Measurements from ENCODE around the gene KIF18B. TPM values are rescaled to one million over a fixed set of nuclear protein-coding genes. Genes with fewer than 3 reads are reported as not detected.

Gene KIF18B
- total RNA-seq, 6 experiments from 2014 or later: 0.20 to 0.99 (median 0.35) TPM

GRCh38 chr17:44877121-44877520, 70.5 kb downstream of the KIF18B start:
- Histone ChIP-seq H3K27me3 (no peaks in the 10 kb centered on the region), H3K4me1 (no peaks in the 10 kb centered on the region), H3K36me3 (peaks cover under 1 to 82% (median 26%) of the 10 kb centered on the region in 4 donors), H3K4me3 (no peak overlapping the region), H3K27ac (no peak overlapping the region), H3K9me3 (no peaks in the 10 kb centered on the region)
- DNase-seq (no peak), ATAC-seq (no peak)
- intact Hi-C loops (cut with DNase I): no loop called here
- 82% methylated on average over 5 of the region's 5 CpGs for WGBS (ENCODE audit: insufficient coverage, low coverage, low lambda C conversion rate, missing lambda C conversion rate)
- TF ChIP-seq POLR2A (IDR thresholded peaks at IDR 0.05) (no peak), CTCF (IDR thresholded peaks at IDR 0.05) (no peak)

- 94% methylated on average over 5 of the region's 6 CpGs for WGBS (ENCODE audit: insufficient coverage, low coverage, low lambda C conversion rate, missing lambda C conversion rate)
- DNase-seq (no peak), ATAC-seq (no peak)
- TF ChIP-seq POLR2A (IDR thresholded peaks at IDR 0.05) (no peak), CTCF (IDR thresholded peaks at IDR 0.05) (no peak)
- intact Hi-C loops (cut with DNase I): no loop called here
- Histone ChIP-seq H3K27me3 (no peaks in the 10 kb centered on the region), H3K4me1 (no peaks in the 10 kb centered on the region), H3K27ac (no peak overlapping the region), H3K9me3 (no peaks in the 10 kb centered on the region), H3K4me3 (no peak overlapping the region), H3K36me3 (peaks cover 5 to 81% (median 31%) of the 10 kb centered on the region in 4 donors)
Observed at GRCh38 chr17:44875761-44876160, 71.8 kb downstream of the KIF18B start.

Small RNAs within 50 kb of the gene (microRNA-seq; reads per million reads assigned to microRNA genes)
- gene MIR6783: 0 to 0.29 reads per million in 2 donors

Small RNAs within 50 kb of the gene (small RNA-seq; reads per million reads assigned to genes)
- gene AC015936.2 (0 reads per million in 2 experiments), gene CCDC103 (0 reads per million in 2 experiments), gene MIR6783 (0 reads per million in 2 experiments), gene RN7SL405P (0 reads per million in 2 experiments)

Other genes starting within 250 kb of the KIF18B start
- gene DBF4B, start 239.1 kb downstream of the KIF18B start, total RNA-seq: 1 to 10 TPM in 5 of 6 experiments, under 1 TPM in 1; 0.81 to 2.3 (median 1.7) TPM
- under 1 TPM in 4 of 6 experiments, not detected in 2; 0.04 to 0.12 (median 0.08) TPM for gene ADAM11, start 188.8 kb downstream of the KIF18B start, total RNA-seq
- gene GJC1, start 117.5 kb downstream of the KIF18B start, total RNA-seq: under 1 TPM; 0.18 to 0.84 (median 0.33) TPM
- not detected for gene HIGD1B, start 99.9 kb downstream of the KIF18B start, total RNA-seq
- gene EFTUD2, start 48.3 kb downstream of the KIF18B start, total RNA-seq: 10 to 100 TPM; 29.9 to 42.4 (median 35.1) TPM
- gene GFAP, start 32.3 kb downstream of the KIF18B start, total RNA-seq: under 1 TPM; 0.18 to 0.50 (median 0.27) TPM
- under 1 TPM in 4 of 6 experiments, not detected in 2; 0.31 to 0.62 (median 0.38) TPM for gene C1QL1, start 20.5 kb upstream of the KIF18B start, total RNA-seq
- gene DCAKD, start 103.9 kb upstream of the KIF18B start, total RNA-seq: 10 to 100 TPM; 13.2 to 20.6 (median 16.6) TPM
- 10 to 100 TPM; 50.8 to 76.7 (median 72.0) TPM for gene NMT1, start 113.5 kb upstream of the KIF18B start, total RNA-seq
- 10 to 100 TPM in 1 of 6 experiments, 1 to 10 TPM in 5; 2.0 to 26.4 (median 3.0) TPM for gene PLCD3, start 184.7 kb upstream of the KIF18B start, total RNA-seq
- gene ACBD4, start 187.9 kb upstream of the KIF18B start, total RNA-seq: 10 to 100 TPM; 24.0 to 78.9 (median 56.9) TPM
- 10 to 100 TPM; 14.0 to 27.1 (median 19.6) TPM for gene HEXIM1, start 200.7 kb upstream of the KIF18B start, total RNA-seq
- gene HEXIM2, start 214.1 kb upstream of the KIF18B start, total RNA-seq: 10 to 100 TPM in 1 of 6 experiments, 1 to 10 TPM in 5; 2.6 to 13.5 (median 5.4) TPM

Measured in right lobe of liver (tissue), 6 donors.